Thyroid gland (tissue), 4 donors: ENCODE measurements around the gene SAMD3.

Experiments
- CTCF ChIP-seq, 6 experiments: fragments of 200-600 bp in 3 of 6; fragments of 450-650 bp in 3 of 6; sonication (generic) in 3 of 6; IDR thresholded peaks; one replicate each; pipeline ENCODE4 v1.5.1; 2016 to 2019; ENCODE audit warnings: antibody characterized with exemption in 6 of 6, mild to moderate bottlenecking in 2 of 6, inconsistent platforms in 1 of 6, moderate library complexity in 1 of 6
- POLR2A ChIP-seq, 2 donors: fragments of 450-650 bp; IDR thresholded peaks; one replicate each; pipeline ENCODE4 v1.6.1; 2017; ENCODE audit warnings: antibody characterized with exemption in 2 of 2, mild to moderate bottlenecking in 2 of 2, moderate library complexity in 1 of 2

GRCh38 chr6:130138909-130139242, 83.9 kb downstream of the SAMD3 start:
- TF ChIP-seq CTCF (IDR thresholded peaks at IDR 0.05) (no peak), POLR2A (IDR thresholded peaks at IDR 0.05) (no peak)
